RPMI8226 (cell line): Measurements from ENCODE around the gene NUDT3.
"Not testable (repeated sequence)": the region's sequence is repeated elsewhere in the genome, so short reads cannot be mapped to it uniquely, and the experiment has no call there.

Experiments
- DNase-seq: peaks from one replicate; pipeline ENCODE4 v3.0.0-alpha.2; 2015

The NUDT3 gene

DNA sequence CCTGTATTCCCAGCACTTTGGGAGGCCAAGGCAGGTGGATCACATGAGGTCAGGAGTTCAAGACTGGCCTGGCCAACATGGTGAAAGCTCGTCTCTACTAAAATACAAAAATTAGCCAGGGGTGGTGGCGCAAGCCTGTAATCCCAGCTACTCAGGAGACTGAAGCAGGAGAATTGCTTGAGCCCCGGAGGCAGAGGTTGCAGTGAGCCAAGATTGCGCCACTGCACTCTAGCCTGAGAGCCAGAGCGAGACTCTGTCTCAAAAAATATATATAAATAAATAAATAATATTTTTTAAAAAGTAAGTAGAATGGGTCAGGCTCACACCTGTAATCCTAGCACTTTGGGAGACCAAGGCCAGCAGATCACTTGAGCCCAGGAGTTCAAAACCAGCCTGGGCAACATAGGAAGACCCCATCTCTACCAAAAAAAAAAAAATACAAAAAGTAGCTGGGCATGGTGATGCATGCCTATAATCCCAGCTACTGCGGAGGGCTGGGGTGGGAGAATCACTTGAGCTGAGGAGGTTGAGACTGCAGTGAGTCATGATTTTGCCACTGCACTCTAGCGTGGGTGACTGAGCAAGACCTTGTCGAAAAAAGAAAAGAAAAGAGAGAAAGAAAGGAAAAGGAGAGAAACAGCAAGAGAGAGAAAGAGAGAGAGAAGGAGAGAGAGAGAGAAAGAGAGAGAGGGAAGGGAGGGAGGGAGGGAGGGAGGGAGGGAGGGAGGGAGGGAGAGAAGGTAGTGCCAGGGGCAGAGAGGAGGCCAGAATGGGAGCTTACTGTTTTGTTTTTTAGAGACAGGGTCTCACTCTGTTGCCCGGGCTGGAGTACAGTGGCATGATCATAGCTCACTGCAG is 26.5 kb downstream of the NUDT3 start:
- DNase-seq, result not testable (repeated sequence)

DNA sequence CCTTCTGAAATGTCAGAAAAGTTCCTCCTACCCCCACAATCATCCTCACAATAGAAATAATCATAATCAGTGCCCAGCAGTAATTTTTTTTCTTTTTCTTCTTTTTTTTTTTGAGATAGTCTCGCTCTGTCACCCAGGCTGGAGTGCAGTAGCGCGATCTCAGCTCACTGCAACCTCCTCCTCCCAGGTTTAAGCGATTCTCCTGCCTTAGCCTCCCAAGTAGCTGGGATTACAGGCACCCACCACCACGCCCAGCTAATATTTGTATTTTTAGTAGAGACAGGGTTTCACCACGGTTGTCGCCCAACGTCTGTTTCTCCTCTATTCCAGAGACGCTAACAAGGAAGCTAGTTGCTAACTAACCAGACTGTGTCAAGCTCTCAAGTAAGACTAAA is 28.8 kb downstream of the NUDT3 start:
- not testable (repeated sequence) for DNase-seq

DNA sequence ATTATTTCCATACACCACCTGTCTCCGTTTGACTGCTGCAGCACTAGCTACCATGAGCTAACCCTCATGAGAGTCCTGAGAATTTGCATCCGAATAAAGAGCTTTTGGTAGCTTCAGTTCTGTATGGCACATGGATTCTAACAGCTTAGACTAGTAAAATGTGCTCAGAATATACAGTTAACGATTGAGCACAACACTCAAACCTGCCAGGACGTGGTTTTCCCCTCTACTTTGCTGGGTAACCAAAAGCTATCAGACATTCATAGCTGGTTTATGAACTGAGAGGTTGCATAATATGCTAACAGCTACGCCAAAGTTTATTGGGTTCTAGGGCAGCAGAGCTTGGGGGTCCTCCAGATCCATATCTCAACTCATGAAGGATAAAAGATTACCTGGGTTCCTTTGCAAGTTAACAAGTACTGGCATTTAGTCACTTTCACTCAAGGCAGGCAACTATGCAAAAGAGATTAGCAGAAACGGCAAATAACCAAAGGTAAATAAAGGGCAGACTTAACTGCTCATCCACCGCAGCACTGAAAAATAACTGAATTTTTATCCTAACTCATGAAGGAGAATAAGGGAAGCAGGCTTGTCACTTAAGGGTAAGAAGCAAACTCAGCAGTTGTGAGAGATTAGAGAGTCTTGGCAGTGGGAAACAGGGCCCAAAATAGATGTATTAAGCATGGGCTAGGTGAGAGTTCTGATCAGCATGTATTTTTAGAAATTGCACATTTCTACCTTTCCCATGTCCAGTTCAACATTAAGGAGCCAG is 29.4 kb downstream of the NUDT3 start:
- peak; percentile 10 for DNase-seq

DNA sequence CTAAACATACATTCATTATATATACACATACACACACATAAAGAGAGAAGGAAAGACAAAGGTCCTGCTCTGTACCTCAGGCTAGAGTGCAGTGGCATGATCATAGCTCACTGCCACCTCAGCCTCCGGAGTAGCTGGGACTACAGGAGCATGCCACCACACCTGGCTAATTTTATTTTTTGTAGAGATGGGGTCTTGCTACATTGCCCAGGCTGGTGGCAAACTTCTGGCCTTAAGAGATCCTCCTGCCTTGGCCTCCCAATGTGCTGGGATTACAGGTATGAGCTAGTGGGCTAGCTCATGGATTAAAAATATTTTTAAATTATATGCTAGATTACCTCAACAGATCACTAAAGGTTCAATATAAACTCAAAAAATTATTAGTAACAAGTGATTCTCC is 30.3 kb downstream of the NUDT3 start:
- no peak for DNase-seq

DNA sequence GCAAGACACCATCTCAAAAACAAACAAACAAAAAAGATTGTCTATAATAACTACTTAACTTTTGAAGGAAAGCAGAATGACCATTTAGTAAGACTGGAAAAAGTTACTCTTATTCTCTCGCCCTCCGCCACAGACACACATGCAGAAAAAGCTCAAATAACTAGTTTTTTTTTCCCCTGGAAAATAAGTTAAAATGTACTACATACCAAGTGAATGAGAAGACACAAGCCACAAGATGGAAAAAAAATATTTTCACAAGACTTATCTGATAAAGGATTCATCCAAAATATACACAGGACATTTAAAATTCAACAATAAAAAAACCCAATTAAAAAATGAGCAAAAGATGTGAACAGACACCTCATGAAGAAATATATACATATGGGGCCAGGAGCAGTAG is 31.9 kb downstream of the NUDT3 start:
- DNase-seq, result no peak

DNA sequence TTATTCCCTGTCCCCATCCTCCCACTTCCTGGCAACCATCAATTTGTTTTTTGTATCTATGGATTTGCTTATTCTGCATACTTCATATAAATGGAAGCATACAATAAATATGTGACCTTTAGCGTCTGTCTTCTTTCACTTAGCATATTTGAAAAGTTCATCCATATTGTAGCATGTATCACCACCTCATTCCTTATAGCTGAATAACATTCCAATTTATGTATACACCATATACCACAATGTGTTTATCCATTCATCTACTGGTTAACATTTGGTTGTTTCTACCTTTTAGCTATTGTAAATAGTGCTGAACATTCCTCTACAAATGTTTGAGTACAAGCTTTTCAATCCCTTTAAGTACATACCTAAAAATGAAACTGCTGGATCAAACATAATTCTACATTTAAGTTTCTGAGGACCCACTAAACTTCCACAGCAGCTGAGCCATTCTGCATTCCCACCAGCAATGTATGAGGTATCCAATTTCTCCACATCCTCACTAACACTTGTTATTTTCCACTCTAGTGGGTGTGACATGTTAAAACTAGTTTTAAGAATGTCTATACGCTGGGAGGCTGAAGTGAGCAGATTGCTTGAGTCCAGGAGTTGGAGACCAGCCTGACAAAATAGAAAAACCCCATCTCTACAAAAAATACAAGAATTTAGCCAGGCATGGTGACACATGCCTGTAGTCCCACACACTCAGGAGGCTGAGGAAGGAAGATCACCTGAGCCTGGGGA is 32.9 kb downstream of the NUDT3 start:
- no peak for DNase-seq

DNA sequence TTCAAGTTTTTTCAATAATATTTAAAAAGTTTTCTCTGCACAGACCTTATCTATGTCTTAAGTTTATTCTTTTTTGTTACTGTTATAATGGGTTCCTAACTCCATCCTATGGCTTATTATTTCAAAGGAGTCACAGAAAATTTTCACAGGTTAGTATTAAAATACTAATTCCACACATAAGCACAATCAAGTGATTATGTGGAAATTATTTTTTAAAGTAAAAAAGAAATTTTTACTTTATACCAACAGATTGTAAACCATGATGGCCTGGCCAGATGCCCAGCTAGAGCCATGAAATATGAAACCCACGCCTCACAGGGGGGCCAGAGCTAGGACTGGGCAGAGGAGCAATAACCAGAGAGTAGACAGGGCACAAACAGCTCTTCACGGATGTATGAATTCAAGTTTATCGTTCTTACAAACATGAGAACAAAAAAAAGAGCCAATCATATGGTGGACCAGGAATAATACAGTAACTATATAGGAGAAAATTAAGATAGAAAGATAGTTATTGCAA is 34.0 kb downstream of the NUDT3 start:
- no peak for DNase-seq

DNA sequence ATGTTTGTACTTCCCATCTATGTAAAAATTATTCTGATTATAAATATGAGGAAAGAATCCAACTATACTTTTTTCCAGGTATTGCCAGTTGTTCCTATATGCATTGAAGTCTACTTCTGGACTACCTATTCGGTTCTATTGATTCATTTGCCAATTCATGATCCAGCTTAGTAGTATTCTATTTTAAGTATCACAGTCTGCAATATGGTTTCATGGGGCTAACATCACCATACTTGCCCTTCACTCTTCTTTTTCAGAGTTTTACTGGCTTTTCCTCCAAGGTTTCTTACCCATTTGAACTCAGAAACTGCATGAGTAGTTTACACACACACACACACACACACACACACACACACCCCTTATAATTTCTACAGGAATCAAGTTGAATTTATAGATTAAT is 34.5 kb downstream of the NUDT3 start:
- no peak for DNase-seq

DNA sequence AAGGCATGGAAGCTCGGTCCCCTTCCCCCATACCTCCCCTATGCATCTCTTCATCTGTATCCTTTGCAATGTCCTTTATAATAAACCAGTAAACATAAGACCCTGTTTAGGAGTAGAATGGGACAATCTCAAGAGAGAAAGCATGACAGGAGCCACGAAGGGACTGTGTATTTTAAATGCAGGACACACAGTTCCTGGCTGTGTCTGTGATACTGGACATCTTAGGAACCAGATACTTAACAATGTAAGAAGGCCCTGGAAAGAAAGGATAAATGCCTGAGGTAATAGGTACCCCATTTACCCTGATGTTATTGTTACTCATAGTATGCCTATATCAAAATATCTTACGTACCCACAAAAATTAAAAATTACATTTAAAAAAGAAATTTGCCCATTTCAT is 36.6 kb downstream of the NUDT3 start:
- no peak for DNase-seq

DNA sequence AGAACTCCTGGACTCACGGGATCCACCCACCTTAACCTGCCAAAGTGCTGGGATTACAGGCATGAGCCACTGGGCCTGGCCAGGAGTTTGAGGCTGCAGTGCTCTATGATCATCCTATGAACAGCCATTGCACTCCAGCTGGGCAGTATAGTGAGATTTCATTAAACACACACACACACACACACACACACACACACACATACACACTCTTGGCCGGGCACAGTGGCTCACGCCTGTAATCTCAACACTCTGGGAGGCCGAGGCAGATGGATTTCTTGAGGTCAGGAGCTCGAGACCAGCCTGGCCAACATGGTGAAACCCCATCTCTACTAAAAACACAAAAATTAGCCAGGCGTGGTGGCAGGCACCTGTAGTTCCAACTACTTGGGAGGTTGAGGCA is 38.2 kb downstream of the NUDT3 start:
- DNase-seq, result not testable (repeated sequence)

DNA sequence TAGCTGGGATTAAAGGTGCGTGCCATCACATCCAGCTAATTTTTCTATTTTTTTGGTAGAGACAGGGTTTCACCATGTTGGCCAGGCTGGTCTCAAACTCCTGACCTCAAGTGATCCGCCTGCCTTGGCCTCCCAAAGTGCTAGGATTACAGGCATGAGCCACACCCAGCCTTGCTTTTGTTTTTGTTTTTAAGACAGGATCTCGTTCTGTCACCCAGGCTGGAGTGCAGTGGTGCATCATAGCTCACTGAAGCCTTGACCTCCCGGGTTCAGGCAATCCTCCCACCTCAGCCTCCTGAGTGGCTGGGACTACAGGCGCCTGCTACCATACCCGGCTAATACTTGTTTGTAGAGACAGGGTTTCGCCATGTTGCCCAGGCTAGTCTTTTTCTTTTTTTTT is 38.9 kb downstream of the NUDT3 start:
- not testable (repeated sequence) for DNase-seq

DNA sequence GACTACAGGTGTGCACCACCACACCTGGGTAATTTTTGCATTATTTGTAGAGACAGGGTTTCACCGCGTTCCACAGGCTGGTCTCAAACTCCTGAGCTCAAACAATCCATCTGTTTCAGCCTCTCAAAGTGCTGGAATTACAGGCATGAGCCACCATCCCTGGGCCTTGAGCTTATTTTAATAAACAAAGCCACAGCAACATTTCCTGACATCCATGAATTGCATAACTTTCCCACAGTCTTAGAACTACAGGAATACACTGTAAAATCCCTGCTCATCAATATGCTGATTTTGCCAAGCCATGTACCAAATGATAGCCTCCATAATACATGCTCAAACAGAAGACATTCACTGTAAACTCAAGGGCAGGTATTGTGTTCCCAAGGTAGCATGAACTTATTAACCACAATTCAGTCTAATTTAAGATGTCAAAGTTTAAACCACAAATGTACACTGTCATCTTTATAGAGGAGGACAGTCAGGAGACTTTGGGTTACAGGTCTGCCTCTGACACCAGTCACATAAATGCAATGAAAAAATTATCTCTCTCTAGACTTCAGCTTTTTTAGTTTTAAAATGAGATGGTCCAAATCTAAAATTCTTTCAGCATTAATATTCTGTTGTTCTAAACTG is 40.0 kb downstream of the NUDT3 start:
- no peak for DNase-seq

DNA sequence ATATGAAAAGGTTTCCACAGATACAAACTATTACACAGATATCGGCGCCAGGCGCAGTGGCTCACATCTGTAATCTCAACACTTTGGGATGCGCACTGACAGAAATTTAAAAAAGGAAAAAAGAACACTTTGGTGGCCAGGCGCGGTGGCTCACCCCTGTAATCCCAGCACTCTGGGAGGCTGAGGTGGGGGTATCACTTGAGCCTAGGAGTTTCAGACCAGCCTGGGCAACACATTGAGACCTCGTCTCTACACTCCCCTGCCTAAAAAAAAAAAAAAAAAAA is 41.6 kb downstream of the NUDT3 start:
- no peak for DNase-seq

DNA sequence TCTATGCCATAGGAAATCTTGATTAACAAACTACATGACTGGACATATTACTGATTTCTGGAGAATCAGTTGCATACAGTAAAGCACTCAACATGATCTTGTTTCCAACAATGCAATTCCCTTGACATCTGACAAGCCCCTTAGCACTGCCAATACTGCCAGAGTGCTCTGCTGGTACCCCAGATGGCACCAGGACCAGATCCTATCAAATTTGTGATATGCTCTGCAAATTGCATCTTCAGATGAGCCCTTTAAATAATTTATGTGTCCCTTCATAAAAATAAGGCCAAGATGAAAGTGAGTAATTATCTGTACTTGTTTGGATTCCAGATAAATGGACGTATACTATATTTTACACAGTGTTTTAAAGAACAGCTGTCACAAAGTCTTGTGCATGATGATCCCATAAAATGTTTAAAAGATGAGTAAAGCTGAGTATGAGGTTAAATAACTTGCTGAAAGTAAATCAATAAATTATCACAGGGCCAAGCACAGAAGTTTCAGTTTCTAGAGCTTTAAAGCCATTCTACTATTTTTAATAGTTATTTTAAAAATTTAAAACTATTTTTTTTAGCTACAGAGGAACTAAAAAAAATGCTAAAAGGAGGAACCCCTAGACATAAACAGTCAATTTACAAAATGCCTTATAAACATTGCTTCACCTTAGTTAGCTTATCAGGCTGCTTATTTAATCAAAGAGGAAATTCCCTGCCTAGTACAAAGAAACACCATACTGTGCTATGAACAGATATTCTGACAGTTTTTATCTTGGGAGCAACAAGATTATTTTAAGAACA is 42.1 kb downstream of the NUDT3 start:
- no peak for DNase-seq

DNA sequence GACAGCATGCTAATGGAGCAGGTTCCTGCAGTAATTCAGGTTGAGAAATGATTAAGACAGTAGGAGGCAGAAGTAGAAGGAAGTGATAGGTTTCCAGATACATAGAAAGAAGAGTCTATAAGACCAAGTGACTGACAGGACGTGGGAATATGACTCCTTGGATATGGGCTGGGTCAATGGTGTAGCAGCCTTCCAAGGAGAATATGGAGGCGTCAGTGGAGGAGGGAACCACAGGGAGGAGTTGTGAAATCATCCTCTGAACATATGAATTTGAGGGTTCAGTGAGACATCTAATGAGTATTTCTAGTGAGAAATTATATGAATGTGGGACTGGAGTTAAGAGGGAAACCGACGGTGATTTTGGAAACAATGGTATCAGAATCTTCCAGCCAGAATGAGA is 43.3 kb downstream of the NUDT3 start:
- DNase-seq, result no peak

DNA sequence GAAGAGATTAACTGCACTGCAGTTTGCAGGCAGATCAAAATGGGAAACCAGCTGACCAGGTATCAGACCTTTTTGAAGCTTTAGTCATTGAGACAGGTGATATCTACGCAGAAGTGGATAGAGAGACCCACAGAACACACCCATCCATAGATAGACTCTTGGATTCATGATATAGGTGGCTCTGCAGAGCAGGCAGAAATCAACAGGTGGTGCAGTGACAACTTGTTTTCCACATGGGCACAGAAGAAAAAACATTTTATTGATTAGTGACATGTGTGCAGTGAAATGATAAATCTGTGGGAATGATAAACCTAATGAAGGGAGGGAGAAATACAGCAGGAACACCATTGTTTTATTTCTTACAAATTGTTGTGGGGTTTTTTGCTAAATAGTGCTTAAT is 45.2 kb downstream of the NUDT3 start:
- no peak for DNase-seq

DNA sequence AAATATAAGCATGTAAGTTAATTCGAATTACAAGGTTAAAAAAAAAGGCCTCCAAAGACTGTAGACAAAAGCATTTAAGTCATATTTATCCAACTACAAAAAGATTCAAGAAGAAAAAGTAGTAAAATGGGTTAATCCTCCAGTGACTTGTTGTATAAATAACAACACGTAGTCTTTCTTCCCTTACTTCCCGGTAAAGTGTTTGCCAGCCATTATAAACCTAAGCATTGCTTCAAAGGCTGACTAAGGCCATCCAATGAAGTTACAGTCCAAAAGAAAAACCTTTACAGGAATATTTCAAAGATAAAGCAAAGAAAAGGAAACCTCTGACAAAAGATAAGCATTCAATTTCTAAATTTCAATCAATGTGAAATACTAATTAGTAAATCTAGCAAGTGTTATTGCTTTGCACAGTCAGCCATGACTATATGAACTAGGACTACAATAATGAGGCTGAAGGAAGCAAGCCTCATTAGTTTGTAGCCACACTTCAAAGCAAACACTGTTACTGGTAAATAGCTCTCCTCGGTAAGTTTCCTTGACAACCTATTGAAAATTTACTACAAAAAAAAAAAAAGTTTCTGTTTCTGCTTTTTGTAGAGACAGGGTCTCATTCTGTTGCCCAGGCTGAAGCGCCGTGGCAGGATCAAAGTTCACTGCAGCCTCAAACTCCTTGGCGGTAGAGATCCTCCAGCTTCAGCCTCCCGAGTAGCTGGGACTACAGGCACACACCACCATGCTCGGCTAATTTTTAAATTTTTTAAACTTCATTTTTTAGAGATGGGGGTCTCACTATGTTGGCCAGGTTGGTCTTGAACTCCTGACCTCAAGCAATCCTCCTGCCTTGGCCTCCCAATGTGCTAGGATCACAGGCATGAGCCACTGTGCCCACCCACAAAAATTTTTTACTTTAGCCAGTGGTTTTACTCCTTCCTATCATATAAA is 46.0 kb downstream of the NUDT3 start:
- DNase-seq, result no peak

DNA sequence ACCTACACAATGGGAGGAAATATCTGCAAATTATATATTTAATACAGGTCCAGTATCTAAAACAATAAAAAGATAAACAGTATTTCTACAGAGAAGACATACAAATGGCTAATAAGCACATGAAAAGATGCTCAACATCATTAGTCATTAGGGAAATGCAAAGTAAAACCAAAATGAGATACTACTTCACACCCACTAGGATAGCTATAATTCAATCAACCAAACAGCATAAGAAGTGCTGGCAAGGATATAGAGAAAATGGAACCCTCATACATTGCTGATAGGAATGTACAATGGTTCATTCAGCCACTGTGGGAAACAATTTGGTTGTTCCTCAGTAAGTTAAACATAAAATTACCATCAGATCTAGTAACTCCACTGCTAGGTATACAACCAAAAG is 48.7 kb downstream of the NUDT3 start:
- DNase-seq, result no peak

DNA sequence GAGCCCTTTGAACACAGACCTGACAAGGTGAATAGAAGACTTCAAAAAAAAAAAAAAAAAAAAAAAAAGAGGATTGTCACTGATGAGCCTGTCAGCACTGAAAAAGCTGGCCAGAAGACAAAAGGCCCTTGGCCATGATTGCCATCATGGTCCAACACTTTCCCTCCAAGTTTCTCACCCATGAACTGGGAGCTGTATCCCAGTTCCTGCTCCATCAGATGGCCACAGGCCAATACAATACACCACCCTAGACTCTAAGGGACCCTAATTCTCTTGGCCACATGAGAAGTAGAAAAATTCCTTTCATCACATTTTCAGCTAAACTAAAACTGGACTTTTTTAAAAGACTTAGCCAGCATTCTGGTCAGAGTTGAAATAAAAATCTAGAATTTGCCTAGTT is 50.2 kb downstream of the NUDT3 start:
- no peak for DNase-seq

DNA sequence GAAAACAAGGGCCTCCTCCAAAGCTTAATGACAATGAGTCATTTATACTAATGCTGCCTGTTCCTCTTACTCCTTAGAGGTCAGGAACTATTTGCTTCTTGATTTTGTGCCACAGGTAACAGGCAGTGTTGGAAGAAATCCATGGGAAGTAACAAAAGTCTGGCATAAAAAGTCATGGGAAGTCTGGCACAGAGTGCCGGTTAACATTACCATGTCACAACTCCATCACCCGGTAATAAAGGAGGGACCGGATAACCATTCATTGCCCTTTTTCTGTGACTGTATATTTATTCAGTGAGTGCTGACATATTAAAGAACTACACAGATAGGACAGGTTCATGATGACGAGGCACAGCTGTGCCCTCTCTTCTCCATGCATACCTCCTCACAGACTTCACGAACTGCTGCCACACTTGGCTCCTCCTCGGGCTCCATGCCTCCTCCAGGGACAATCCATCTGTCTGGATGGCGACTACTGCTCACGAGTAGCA is 50.9 kb downstream of the NUDT3 start:
- DNase-seq, result no peak

DNA sequence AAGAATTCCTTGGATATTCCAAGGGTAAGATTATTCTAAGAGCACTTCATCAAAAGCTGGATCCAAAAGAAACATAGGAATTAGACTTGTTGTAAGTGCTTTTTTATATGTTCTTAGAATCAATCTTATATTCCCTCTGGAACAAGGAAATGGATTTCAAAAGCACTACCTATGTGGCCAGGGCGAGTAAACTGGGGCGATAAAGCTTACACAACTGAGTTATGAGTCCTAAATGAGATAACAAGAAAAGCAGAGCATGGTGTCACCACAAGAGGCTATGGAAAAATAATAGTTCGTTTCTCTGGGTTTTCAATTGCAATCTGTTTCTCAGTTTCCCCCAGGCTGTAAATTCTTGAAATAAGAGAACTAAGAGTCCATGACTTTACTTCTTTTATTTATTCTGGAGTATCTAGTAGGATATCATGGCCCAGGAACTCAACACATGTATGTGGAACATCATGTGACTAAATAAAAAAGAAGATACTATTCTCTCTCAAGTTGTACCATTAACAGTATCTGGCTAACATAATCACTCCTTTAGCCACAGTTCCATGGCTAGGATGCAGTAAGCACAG is 51.5 kb downstream of the NUDT3 start:
- no peak for DNase-seq
